ENCODE data around the gene SUFU.

DNA sequence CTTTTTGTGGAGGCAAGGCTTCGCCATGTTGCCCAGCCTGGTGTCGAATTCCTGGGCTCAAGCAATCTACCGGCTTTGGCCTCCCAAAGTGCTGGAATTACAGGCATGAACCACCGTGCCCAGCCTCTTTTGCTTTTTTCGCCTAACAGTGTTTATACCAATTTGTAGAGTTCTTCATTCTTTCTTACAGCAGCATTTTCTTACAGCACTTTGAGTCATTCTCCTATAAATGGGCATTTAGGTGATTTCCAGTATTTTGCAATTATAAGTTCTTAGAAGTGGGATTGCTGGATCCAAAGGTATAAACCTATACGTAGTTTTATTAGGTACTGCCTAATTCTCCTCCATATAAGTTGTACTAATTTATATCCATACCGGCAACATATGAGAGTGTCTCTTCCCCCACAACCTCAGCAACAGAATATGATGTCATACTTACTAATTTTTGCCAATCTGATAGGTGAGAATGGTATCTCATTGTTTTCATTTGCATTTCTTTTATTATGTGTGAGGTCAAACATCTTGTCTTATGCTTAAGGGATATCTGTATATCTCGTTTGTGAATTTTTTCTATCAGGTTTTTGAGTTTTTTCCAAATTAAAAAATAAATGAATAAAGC, 39.1 kb downstream of the SUFU start:
- no peak for TF ChIP-seq POLR2A (IDR thresholded peaks at IDR 0.05)
- TF ChIP-seq, protein P1, sequence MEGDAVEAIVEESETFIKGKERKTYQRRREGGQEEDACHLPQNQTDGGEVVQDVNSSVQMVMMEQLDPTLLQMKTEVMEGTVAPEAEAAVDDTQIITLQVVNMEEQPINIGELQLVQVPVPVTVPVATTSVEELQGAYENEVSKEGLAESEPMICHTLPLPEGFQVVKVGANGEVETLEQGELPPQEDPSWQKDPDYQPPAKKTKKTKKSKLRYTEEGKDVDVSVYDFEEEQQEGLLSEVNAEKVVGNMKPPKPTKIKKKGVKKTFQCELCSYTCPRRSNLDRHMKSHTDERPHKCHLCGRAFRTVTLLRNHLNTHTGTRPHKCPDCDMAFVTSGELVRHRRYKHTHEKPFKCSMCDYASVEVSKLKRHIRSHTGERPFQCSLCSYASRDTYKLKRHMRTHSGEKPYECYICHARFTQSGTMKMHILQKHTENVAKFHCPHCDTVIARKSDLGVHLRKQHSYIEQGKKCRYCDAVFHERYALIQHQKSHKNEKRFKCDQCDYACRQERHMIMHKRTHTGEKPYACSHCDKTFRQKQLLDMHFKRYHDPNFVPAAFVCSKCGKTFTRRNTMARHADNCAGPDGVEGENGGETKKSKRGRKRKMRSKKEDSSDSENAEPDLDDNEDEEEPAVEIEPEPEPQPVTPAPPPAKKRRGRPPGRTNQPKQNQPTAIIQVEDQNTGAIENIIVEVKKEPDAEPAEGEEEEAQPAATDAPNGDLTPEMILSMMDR (IDR thresholded peaks at IDR 0.05) = no peak

Measured in esophagus squamous epithelium (tissue), 4 donors.